OCI-LY3 (cell line): ENCODE results near the gene WAPL.

Experiments
- EZH2phosphoT487 ChIP-seq: fragments of 200-600 bp; shearing (Covaris generic); IDR thresholded peaks from 2 replicates; pipeline ENCODE4 v1.6.1; 2018; ENCODE audit warnings: antibody characterized with exemption, mixed run types, low read depth
- TF ChIP-seq, protein P1 (sequence below): fragments of 200-600, 300-600 bp; sonication (generic); IDR thresholded peaks from 2 replicates; pipeline ENCODE4 v1.5.1; 2014; ENCODE audit warnings: antibody characterized with exemption, low read length, low read depth

DNA sequence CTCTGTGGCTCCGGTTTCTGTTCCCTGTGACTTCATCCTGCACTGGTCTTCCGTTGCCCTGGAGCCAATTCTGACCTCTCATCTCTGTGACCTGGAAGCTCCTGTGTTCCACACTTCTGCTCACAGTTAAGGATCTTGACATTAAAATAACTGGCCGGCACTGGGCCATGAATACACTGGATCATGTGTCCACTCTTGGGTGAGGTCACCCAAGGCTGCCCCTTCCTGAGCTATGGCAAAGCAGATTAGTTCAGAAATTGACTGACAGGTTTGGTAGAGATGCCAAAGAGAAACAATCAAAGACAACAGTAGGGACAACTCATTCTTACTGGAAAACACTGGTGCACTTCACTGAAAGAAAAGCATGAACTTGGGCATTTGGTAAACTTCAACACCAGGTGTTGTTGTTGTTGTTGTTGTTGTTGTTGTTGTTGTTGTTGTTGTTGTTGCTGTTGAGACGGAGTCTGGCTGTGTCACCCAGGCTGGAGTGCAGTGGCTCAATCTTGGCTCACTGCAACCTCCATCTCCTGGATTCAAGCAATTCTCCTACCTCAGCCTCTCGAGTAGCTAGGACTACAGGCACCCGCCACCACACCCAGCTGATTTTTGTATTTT lies 118.3 kb downstream of the WAPL start:
- TF ChIP-seq EZH2phosphoT487: no peak
- TF ChIP-seq, protein P1, sequence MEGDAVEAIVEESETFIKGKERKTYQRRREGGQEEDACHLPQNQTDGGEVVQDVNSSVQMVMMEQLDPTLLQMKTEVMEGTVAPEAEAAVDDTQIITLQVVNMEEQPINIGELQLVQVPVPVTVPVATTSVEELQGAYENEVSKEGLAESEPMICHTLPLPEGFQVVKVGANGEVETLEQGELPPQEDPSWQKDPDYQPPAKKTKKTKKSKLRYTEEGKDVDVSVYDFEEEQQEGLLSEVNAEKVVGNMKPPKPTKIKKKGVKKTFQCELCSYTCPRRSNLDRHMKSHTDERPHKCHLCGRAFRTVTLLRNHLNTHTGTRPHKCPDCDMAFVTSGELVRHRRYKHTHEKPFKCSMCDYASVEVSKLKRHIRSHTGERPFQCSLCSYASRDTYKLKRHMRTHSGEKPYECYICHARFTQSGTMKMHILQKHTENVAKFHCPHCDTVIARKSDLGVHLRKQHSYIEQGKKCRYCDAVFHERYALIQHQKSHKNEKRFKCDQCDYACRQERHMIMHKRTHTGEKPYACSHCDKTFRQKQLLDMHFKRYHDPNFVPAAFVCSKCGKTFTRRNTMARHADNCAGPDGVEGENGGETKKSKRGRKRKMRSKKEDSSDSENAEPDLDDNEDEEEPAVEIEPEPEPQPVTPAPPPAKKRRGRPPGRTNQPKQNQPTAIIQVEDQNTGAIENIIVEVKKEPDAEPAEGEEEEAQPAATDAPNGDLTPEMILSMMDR: no peak
